Lung (tissue), 12 donors: ENCODE measurements around the gene GATAD2A. TPM values are rescaled to one million over a fixed set of nuclear protein-coding genes. Genes with fewer than 3 reads are reported as not detected.

Experiments used
- ATAC-seq: fragments of 200-7000 bp; cut with Tn5 transposase; one replicate; pipeline ENCODE4 v1.9.1; 2020; ENCODE audit warnings: moderate number of reproducible peaks; ENCODE audit not compliant: insufficient read depth, low FRiP score
- DNase-seq, 3 donors: peaks; one replicate each; pipeline ENCODE4 v3.0.0-alpha.2; 2013 to 2017
- H3K27ac ChIP-seq, 2 donors: one replicate each; pipeline ENCODE4 v1.5.1; 2013; ENCODE audit warnings: mild to moderate bottlenecking in 2 of 2, moderate library complexity in 2 of 2, control low read depth in 1 of 2, inconsistent platforms in 1 of 2, low read depth in 1 of 2, low read length in 1 of 2
- H3K27me3 ChIP-seq, 3 donors: one replicate each; pipeline ENCODE4 v1.5.1; 2013; ENCODE audit warnings: low read length in 2 of 3; ENCODE audit not compliant: control insufficient read depth in 3 of 3, insufficient read depth in 3 of 3
- H3K36me3 ChIP-seq, 4 donors: one replicate each; pipeline ENCODE4 v1.5.1; 2013; ENCODE audit warnings: low read length in 4 of 4, mild to moderate bottlenecking in 1 of 4, moderate library complexity in 1 of 4; ENCODE audit not compliant: control insufficient read depth in 4 of 4, insufficient read depth in 4 of 4
- H3K4me1 ChIP-seq, 5 donors: one replicate each; pipeline ENCODE4 v1.5.1; 2013; ENCODE audit warnings: low read length in 5 of 5, mild to moderate bottlenecking in 2 of 5, moderate library complexity in 1 of 5; ENCODE audit not compliant: control insufficient read depth in 5 of 5, insufficient read depth in 5 of 5
- H3K4me3 ChIP-seq: one replicate; pipeline ENCODE4 v1.5.1; 2013; ENCODE audit warnings: mild to moderate bottlenecking, control low read depth, moderate library complexity
- H3K9ac ChIP-seq, 2 donors: one replicate each; pipeline ENCODE4 v1.5.1; 2013; ENCODE audit warnings: low read length in 2 of 2, control low read depth in 1 of 2; ENCODE audit not compliant: insufficient read depth in 1 of 2
- H3K9me3 ChIP-seq, 4 donors: one replicate each; pipeline ENCODE4 v1.5.1; 2013; ENCODE audit warnings: low read length in 3 of 4, mild to moderate bottlenecking in 1 of 4, moderate library complexity in 1 of 4; ENCODE audit not compliant: control insufficient read depth in 4 of 4, insufficient read depth in 3 of 4
- CTCF ChIP-seq: IDR thresholded peaks from 2 replicates; pipeline ENCODE4 v1.5.1; 2012; ENCODE audit warnings: mild to moderate bottlenecking; ENCODE audit errors: control extremely low read depth, extremely low read depth
- WGBS, 2 donors: extraction: QIAGEN DNeasy Blood & Tissue Kit; methylation state at CpG; one replicate each; pipeline ENCODE4 v1.1.7; 2013; 5-methylcytosine and 5-hydroxymethylcytosine counted together
- polyA plus RNA-seq, 2 donors: library from polyadenylated mRNA; stranded (reverse); fragments of 200-250 nt; gene quantifications; one replicate each; pipeline ENCODE4 v1.2.1, GENCODE V29; 2013
- total RNA-seq, 2 donors: library from RNA; depleted of rRNA in 1 of 2; stranded (reverse); fragments of >200 nt in 1 of 2; gene quantifications; one replicate each; pipeline ENCODE4 v1.2.1, GENCODE V29; 2014 to 2021
- donor health status: control.
- donor health status: control.
- donor health status: Bipolar disorder and iron deficiency.
- donor health status: healthy.
- donor health status: DM: yes; HTN: yes; CAD: no.

The GATAD2A gene
- total and polyA plus RNA-seq, 4 donors: 30.6 to 93.7 (median 37.4) TPM

- Histone ChIP-seq H3K9ac (no peak overlapping the region), H3K9me3 (no peaks in the 10 kb centered on the region), H3K4me3 (no peak overlapping the region), H3K27ac (no peak overlapping the region), H3K36me3 (peaks cover 0 to 16% (median 6%) of the 10 kb centered on the region in 4 donors), H3K4me1 (peaks cover 0 to 6% (median 1%) of the 10 kb centered on the region in 5 donors), H3K27me3 (no peaks in the 10 kb centered on the region)
- ATAC-seq (no peak), DNase-seq (no peak)
- TF ChIP-seq CTCF: no peak
- 80 to 81% methylated on average over 6 of the region's 6 CpGs for WGBS, 2 donors
These were observed 115.5 kb downstream of the GATAD2A start for GRCh38 chr19:19520989-19521388.

DNA sequence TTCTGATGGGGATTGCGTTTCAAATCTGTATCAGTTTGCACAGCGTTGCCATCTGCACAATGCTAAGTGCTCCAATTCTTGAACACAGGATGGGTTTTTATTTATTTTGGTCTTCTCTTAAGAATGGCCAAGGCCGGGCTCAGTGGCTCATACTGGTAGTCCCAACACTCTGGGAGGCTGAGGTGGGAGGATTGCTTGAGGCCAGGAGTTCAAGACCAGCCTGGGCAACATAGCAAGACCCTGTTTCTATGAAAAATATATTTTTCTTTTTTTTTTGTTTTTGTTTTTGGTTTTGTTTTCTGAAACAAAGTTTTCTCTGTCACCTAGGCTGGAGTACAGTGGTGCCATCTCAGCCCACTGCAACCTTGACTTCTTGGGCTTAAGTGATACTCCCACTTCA is 117.7 kb downstream of the GATAD2A start:
- Histone ChIP-seq H3K36me3 (peaks cover 2 to 32% (median 6%) of the 10 kb centered on the region in 4 donors), H3K4me3 (no peak overlapping the region)

GRCh38 chr19:19524053-19524452 is 118.6 kb downstream of the GATAD2A start:
- TF ChIP-seq CTCF: no peak
- 81 to 89% methylated on average over 7 of the region's 7 CpGs for WGBS, 2 donors
- H3K9me3 ChIP-seq: no peaks in the 10 kb centered on the region
- no peaks in the 10 kb centered on the region for H3K4me1 ChIP-seq
- H3K36me3 ChIP-seq: peaks cover 2 to 38% (median 5%) of the 10 kb centered on the region in 4 donors
- no peaks in the 10 kb centered on the region for H3K27me3 ChIP-seq
- no peak overlapping the region for H3K9ac ChIP-seq
- H3K27ac ChIP-seq: no peak overlapping the region
- DNase-seq: no peak
- no peak overlapping the region for H3K4me3 ChIP-seq
- no peak for ATAC-seq

More for the DNA sequence above, 117.7 kb downstream of the GATAD2A start:
- H3K27ac ChIP-seq: no peak overlapping the region
- DNase-seq (no peak), ATAC-seq (no peak)
- no peaks in the 10 kb centered on the region for H3K4me1 ChIP-seq
- WGBS, 2 donors: 82 to 92% methylated on average over 3 of the region's 3 CpGs
- no peak for TF ChIP-seq CTCF
- no peaks in the 10 kb centered on the region for H3K27me3 ChIP-seq
- H3K9me3 ChIP-seq: no peaks in the 10 kb centered on the region
- no peak overlapping the region for H3K9ac ChIP-seq
